NB4 (cell line): ENCODE measurements around the gene TSKU.

Source experiments
- DNase-seq: peaks from one replicate; pipeline ENCODE4 v3.0.0; 2010; ENCODE audit warnings: low read depth
- H3K4me3 ChIP-seq: one replicate; pipeline ENCODE4 v1.5.1; 2011; ENCODE audit warnings: mild to moderate bottlenecking, low read depth, low read length, moderate library complexity
- CTCF ChIP-seq: IDR thresholded peaks from one replicate; pipeline ENCODE4 v1.5.1; 2012; ENCODE audit warnings: low read depth, low read length
- MYC ChIP-seq: IDR thresholded peaks from 2 replicates; pipeline ENCODE4 v1.6.1; 2011; ENCODE audit warnings: low read depth, low read length
- POLR2A ChIP-seq: IDR thresholded peaks from 2 replicates; pipeline ENCODE4 v1.6.1; 2011; ENCODE audit warnings: mild to moderate bottlenecking; ENCODE audit not compliant: insufficient read length; ENCODE audit errors: extremely low read depth
- TF ChIP-seq, protein P1 (sequence below): IDR thresholded peaks from 2 replicates; pipeline ENCODE4 v1.6.1; 2011; ENCODE audit warnings: low read depth, low read length

Gene TSKU

GRCh38 chr11:76832361-76832760 is 49.2 kb downstream of the TSKU start:
- TF ChIP-seq, protein P1, sequence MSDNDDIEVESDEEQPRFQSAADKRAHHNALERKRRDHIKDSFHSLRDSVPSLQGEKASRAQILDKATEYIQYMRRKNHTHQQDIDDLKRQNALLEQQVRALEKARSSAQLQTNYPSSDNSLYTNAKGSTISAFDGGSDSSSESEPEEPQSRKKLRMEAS = no peak
- TF ChIP-seq MYC (no peak), CTCF (no peak), POLR2A (no peak)
- no peak overlapping the region for H3K4me3 ChIP-seq
- no peak for DNase-seq

- TF ChIP-seq CTCF = no peak
- TF ChIP-seq, protein P1 = no peak
- no peak for TF ChIP-seq POLR2A
- no peak for TF ChIP-seq MYC
- H3K4me3 ChIP-seq = no peak overlapping the region
- no peak for DNase-seq
These were observed 51.0 kb downstream of the TSKU start for GRCh38 chr11:76834151-76834550.

GRCh38 chr11:76835036-76835435 is 51.9 kb downstream of the TSKU start:
- TF ChIP-seq MYC (no peak), CTCF (no peak), POLR2A (no peak)
- TF ChIP-seq, protein P1 = no peak
- no peak overlapping the region for H3K4me3 ChIP-seq
- no peak for DNase-seq

DNA sequence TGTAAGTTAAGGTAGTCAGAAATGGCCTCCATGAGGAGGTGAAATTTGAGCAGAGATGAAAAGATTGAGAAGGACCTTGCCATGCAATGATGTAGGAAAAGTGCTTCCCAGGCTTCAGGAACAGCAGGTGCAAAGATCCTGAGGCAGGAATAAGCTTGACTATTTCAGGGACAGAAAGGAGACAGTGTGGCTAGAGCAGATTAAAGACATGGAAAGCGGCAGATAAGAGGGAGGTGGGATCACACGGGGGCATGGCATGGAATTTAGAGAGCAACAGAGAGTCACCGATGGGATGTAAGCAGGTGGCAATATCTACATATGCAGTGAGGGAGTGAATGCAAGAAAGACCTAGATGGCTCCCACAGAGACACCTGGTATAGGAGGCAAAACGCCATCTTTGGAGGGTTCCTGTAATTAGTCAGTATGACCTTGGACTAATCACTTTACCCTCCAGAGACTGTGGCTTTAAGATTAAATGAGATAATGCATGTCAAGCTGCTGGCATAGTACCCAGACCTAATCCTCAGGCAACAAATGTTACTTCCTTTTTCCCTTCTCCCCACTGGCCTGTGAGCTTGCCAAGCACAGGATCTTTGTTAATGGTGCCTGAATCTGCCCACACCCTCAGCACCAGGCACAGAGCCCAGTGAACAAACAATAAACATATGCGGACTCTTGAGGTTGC is 52.9 kb downstream of the TSKU start:
- DNase-seq = peak; percentile 26
- H3K4me3 ChIP-seq = no peak overlapping the region
- TF ChIP-seq MYC = no peak
- TF ChIP-seq, protein P1 = no peak
- no peak for TF ChIP-seq POLR2A
- TF ChIP-seq CTCF = no peak

DNA sequence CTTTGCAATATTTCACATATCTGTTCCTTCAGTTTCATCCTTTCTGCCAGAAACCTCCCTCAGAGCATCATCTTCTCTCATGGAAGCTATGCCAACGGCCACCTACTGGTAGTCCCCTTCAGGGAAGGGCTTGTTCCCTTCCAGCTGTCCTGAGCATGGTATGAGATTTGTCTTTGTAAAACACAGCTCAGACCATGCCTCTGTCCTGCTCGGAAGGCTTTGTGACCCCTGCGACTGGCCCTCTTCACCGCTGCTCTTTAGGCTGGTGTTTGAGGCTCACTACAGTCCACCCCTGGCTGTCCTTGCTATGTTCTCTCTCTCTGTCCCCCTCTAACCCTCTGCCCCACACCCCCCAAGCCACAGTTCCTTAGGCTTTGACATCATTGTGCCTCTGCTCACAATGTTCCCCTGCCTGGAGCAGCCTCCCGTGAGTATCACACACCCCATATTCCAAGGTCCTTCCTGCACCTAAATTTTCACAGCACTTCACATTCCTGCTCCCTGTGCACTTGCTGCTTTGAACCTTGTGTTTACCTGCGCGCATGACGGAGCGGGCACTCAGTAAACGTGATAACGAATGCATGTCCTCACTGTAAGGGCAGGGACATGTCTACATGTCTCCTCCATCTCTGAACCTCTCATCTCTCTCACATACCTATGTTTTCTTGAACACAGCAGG is 53.6 kb downstream of the TSKU start:
- TF ChIP-seq MYC = no peak
- no peak for TF ChIP-seq CTCF
- TF ChIP-seq, protein P1 = no peak
- TF ChIP-seq POLR2A = no peak
- H3K4me3 ChIP-seq = no peak overlapping the region
- DNase-seq = no peak
